ENCODE data around the gene CA10. TPM values are rescaled to one million over a fixed set of nuclear protein-coding genes. Genes with fewer than 3 reads are reported as not detected.
A peak's percentile ranks its signal among the peaks of the same experiment; 100 is the strongest.

The CA10 gene
- total RNA-seq (2014; rRNA removed; shearing (Covaris generic)): not detected in 2 replicates

DNA sequence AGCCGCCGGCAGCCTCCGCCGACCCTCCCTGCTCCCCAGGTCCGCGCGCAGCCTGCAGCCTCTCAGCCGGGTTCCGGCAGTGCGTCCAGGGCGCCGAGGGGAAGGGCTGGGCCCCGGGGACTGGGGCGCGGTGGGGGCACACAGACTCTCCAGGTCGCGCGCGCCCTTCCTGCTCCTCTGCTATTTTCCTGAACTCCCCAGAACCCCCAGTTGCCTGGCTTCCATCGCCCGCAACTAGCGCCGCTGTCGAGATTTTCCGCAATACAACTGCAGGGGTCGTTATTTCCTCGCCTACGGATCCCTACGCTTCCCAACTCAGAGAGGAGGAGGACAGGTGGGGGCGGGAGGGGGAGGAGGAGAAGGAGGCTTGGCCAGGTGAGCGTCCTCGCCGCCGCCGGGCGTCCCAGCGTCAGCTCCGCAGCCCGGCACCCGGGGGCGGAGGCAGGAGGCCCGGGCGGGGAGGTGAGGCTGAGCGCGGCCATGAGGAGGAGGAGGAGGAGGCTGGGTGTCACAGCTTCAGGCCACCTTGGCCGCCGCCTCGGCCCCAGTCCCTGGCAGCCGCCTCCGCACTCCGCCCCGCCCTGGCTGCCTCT, at the start of gene CA10:
Gene CA10 (minus strand): TSS at position 265 of the 593 bp plus-strand sequence.
- Histone ChIP-seq H3K9me3 (replicated peaks) (no peaks in the 10 kb centered on the region), H3K27me3 (no peaks in the 10 kb centered on the region), H3K4me1 (no peaks in the 10 kb centered on the region), H3K36me3 (no peaks in the 10 kb centered on the region), H3K4me3 (no peak within 1 kb of the TSS), H3K27ac (no peak within 1 kb of the TSS)
- no peak for DNase-seq

DNA sequence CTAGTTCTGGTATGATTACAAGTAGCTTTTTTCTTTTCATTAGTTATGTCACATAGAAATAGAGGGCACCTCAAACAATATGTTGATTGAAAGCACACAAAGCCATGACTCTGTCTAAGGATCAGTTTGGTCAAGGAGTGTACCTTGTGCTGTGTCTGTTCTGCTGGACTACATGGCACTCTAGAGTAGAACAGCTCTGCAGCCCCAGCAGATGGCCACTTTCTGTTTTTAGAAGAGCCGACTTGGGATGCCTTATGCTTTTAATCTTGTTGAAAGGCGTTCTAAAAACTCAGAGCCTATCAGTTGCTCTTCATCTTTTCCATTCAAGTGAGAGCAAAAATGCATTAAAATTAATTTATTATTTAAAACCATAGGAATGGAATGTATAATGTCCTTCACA, 49.3 kb upstream of the CA10 start:
- Histone ChIP-seq H3K4me1 (no peaks in the 10 kb centered on the region), H3K27ac (no peak overlapping the region), H3K4me3 (no peak overlapping the region), H3K36me3 (no peaks in the 10 kb centered on the region), H3K9me3 (replicated peaks) (no peaks in the 10 kb centered on the region), H3K27me3 (no peaks in the 10 kb centered on the region)
- DNase-seq: no peak

DNA sequence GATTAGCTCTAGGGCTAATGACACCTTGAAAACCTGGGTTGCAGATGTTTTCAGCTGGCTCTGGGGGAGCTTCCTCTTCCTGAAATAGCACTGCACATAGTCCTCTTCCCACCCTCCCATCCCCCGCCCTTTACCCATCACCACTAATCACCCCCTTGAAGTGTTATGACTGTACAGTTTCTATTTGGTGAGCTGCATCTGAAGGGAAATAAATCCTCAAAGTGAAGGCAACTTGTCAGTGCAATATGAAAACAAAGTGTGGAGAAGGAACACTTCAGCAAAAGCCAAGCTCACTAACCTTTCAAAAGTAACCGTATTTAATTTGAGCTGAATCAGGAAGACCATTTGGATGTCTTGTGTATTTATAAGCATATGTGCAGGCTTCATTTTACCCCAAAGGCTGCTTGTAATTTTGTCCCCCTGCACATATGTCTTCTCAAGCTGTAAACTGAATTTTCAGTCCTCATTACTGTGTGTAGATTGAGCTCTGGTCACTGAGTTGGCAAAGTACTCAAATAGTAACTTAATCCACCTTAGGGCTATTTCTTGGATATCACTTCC, 44.1 kb upstream of the CA10 start:
- no peak for DNase-seq
- Histone ChIP-seq H3K36me3 (no peaks in the 10 kb centered on the region), H3K9me3 (replicated peaks) (no peaks in the 10 kb centered on the region), H3K4me3 (no peak overlapping the region), H3K4me1 (0 out of 2 replicates have a peak, but pooled peaks cover 2% of the 10 kb centered on the region), H3K27me3 (no peaks in the 10 kb centered on the region), H3K27ac (no peak overlapping the region)

DNA sequence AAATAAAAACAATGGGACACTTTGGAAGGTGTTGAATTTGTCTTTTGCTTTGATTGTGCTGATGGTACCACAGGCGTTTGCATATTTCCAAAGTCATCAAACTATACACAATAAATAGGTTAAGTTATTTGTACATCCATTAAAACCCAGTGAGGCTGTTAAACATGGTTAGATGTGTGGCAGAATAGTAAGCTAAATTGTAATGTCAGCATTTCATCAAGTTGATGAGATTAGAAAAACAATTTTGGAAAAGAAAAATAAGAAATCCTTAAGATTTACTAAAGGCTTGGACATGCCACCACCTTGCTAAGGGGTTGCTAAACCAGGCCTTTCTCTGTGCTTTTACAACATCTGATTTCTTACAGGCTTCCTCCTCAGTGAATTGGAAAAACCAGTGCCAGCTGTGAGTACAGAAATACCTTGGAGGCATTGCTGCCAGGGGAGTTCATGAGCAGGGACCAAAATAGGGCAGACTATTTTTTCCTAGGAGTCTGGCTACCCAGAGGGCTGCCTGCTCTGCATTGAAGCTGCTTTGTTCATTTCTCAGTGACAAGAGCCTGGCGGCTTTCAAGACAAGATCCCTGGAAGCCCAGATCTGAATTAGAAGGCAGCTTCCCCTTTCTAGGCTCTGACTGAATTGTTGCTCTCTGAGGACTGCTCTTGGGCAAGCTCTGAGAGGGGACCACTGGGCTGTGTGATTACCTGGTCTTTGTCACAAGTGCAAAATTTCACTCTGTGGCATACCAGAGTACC, 43.4 kb upstream of the CA10 start:
- Histone ChIP-seq H3K9me3 (replicated peaks) (no peaks in the 10 kb centered on the region), H3K27ac (no peak overlapping the region), H3K27me3 (no peaks in the 10 kb centered on the region)

DNA sequence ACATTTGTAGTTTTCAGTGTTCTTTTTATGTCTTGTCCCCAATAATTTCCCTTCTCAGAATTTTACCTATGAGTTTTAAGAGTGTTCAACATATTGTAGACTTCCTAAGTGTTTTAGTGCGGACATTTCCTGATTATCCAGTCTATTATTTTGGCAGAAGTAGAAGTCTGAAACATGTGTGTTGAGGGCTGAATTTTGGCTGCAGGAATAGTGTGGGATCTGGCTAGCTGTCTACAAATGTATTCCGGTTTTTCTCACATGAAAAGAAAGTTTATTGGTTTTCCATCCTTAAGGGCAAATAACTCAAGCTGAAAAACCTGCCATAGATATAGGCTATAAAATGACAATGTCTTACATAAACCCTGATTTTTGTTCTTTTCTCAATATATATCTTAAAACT, 33.0 kb upstream of the CA10 start:
- Histone ChIP-seq H3K36me3 (no peaks in the 10 kb centered on the region), H3K9me3 (replicated peaks) (no peaks in the 10 kb centered on the region), H3K27me3 (no peaks in the 10 kb centered on the region), H3K27ac (no peak overlapping the region), H3K4me1 (no peaks in the 10 kb centered on the region), H3K4me3 (no peak overlapping the region)
- no peak for DNase-seq

More for the DNA sequence above, 43.4 kb upstream of the CA10 start:
- DNase-seq: no peak
- no peaks in the 10 kb centered on the region for H3K36me3 ChIP-seq
- H3K4me3 ChIP-seq: no peak overlapping the region
- 0 out of 2 replicates have a peak, but pooled peaks cover 2% of the 10 kb centered on the region for H3K4me1 ChIP-seq

- Histone ChIP-seq H3K4me1 (no peaks in the 10 kb centered on the region), H3K27ac (no peak overlapping the region), H3K9me3 (replicated peaks) (no peaks in the 10 kb centered on the region), H3K4me3 (no peak overlapping the region), H3K36me3 (no peaks in the 10 kb centered on the region), H3K27me3 (no peaks in the 10 kb centered on the region)
- DNase-seq: no peak
These were observed 23.3 kb upstream of the CA10 start for GRCh38 chr17:52181782-52182181.

DNA sequence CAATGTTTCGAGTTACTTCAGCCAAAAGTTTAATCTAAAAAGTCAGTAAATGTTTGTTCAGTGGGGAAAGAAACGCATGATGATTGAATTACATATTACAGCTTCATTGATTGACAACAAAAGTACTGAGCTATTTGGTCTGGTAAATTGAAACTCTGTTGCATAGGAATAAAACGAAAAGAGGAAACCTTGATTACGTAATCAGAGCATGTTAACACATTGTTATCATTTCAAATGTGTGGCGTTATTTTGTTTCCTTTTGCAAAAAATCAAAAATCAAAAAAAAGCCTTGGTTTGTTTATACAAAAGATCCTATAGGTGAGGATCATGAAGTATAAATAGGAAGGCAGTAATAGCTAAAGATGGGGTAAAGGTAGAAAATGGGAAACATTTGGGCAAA, 19.5 kb upstream of the CA10 start:
- H3K27ac ChIP-seq: no peak overlapping the region
- no peak for DNase-seq
- H3K36me3 ChIP-seq: no peaks in the 10 kb centered on the region
- H3K27me3 ChIP-seq: no peaks in the 10 kb centered on the region
- no peaks in the 10 kb centered on the region for H3K9me3 ChIP-seq (replicated peaks)
- H3K4me3 ChIP-seq: no peak overlapping the region
- no peaks in the 10 kb centered on the region for H3K4me1 ChIP-seq

GRCh38 chr17:52170963-52171572, 12.6 kb upstream of the CA10 start:
- no peaks in the 10 kb centered on the region for H3K27me3 ChIP-seq
- no peak overlapping the region for H3K4me3 ChIP-seq
- DNase-seq: peak; percentile 26 to 61
- no peaks in the 10 kb centered on the region for H3K36me3 ChIP-seq
- H3K4me1 ChIP-seq: no peaks in the 10 kb centered on the region
- no peaks in the 10 kb centered on the region for H3K9me3 ChIP-seq (replicated peaks)
- H3K27ac ChIP-seq: no peak overlapping the region

DNA sequence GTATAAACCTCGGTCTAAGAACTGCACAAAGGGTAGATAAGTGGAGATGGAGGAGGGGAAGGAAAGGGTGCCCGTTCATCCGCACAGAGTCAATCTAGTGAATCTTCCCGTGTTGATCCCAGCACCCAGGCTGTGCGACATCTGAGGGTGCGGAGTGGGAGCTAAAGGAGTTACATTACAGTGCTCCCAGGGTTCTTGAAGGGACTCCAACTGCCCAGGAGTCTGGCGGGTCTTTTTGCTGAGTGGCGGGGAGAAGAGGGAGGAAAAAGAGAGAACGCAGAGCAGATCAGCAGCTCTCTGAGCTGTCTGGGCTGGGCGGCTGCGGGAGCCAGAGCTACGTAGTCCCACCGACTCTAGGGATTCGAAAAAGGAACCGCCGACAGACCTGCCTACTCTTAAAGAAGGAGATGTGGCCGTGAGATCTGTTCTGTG, 1.6 kb upstream of the CA10 start:
- Histone ChIP-seq H3K4me3 (no peak overlapping the region), H3K36me3 (no peaks in the 10 kb centered on the region), H3K9me3 (replicated peaks) (no peaks in the 10 kb centered on the region), H3K27me3 (no peaks in the 10 kb centered on the region), H3K4me1 (no peaks in the 10 kb centered on the region), H3K27ac (no peak overlapping the region)
- no peak for DNase-seq

GRCh38 chr17:52159246-52160135, 977 bp upstream of the CA10 start:
- H3K27me3 ChIP-seq: no peaks in the 10 kb centered on the region
- H3K4me3 ChIP-seq: no peak overlapping the region
- DNase-seq: no peak
- no peaks in the 10 kb centered on the region for H3K36me3 ChIP-seq
- H3K27ac ChIP-seq: no peak overlapping the region
- no peaks in the 10 kb centered on the region for H3K9me3 ChIP-seq (replicated peaks)
- H3K4me1 ChIP-seq: no peaks in the 10 kb centered on the region

GRCh38 chr17:52157603-52158449, 688 bp downstream of the CA10 start:
- Histone ChIP-seq H3K9me3 (replicated peaks) (no peaks in the 10 kb centered on the region), H3K36me3 (no peaks in the 10 kb centered on the region), H3K27ac (no peak overlapping the region), H3K4me3 (no peak overlapping the region), H3K27me3 (no peaks in the 10 kb centered on the region), H3K4me1 (no peaks in the 10 kb centered on the region)
- DNase-seq: no peak

DNA sequence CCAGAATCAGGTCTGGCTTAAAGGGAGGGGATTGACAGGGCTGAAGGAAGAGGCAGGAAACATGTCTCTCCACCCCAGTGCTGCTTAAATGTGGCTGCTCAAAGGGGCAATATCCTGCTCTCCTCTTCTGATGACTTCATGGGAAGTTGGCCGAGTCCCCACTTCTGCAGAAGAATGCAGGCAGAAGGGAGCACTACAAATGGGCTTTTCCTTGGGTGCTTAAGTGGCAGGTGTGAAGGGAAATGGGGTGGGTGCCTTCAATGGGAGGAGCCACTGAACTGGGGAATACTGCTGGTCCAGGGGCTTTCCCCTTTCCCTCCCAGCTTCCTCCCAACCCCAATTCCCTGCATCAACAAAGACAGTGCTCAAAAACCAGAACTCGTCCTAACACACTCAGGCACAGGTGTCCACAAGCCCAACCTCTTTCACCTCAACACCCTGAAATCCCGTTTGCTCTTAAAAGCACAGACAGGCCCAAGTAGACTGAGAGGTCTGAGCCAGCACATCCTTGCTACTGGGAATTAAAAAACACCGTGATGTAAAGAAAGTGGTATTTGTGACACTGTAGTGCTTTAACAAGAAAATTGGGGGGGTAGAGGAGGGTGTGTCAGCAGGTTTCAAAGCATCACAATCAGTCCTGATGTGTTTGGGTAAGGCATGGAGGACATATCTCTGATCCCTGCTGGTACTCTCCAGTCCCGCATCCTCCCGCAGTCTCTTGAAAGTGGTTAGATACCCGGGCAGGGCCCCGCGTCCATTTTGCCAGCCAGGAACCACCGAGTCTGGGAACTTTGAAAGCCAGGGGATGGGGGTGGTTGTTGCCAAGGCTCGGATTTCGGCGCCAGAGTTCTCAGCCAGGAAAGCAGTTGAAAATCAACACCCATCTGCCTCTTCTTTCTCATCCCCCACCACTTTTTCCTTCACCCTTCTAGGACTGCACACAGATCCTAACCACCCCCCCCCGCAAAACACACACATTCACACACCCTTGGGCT, 1.6 kb downstream of the CA10 start:
- Histone ChIP-seq H3K27ac (no peak overlapping the region), H3K4me1 (no peaks in the 10 kb centered on the region), H3K9me3 (replicated peaks) (no peaks in the 10 kb centered on the region), H3K27me3 (no peaks in the 10 kb centered on the region), H3K4me3 (no peak overlapping the region), H3K36me3 (no peaks in the 10 kb centered on the region)
- no peak for DNase-seq

GRCh38 chr17:52155301-52155700, 3.2 kb downstream of the CA10 start:
- H3K4me3 ChIP-seq: no peak overlapping the region
- no peak overlapping the region for H3K27ac ChIP-seq
- H3K4me1 ChIP-seq: no peaks in the 10 kb centered on the region
- H3K9me3 ChIP-seq (replicated peaks): no peaks in the 10 kb centered on the region
- H3K36me3 ChIP-seq: no peaks in the 10 kb centered on the region
- H3K27me3 ChIP-seq: no peaks in the 10 kb centered on the region
- DNase-seq: no peak

All from SJCRH30 (cell line).